ENCODE data around the gene TMEM150B. TPM values are rescaled to one million over a fixed set of nuclear protein-coding genes. Genes with fewer than 3 reads are reported as not detected.

TMEM150B gene
- total RNA-seq, 1 experiment from 2014 or later, result not detected

DNA sequence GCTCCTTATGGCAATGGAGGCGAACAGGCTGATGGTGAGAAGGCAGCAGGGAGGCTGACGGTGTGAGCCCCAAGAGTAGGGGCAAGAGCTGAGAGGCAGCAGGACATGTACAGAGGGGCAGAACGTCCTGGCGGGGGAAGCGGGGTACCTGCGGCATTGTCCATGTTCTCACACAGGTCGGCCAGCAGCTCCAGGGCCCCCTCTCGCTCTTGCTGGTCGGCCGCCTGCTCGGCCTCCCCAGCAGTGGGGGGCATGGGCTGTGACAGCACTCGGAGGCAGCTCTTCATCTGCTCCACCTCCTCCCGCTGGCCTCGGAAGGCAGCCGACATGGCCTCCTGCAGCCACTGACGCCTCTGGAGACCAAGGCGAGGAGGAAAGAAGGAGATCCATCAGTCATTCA is 47.6 kb downstream of the TMEM150B start:
- H3K9me3 ChIP-seq (ENCODE audit: control insufficient read depth in 1 of 2, insufficient read depth in 1 of 2, low read depth in 1 of 2, low read length in 2 of 2), result no peaks in the 10 kb centered on the region
- no peaks in the 10 kb centered on the region for H4K20me1 ChIP-seq (ENCODE audit: insufficient read depth)
- no peak overlapping the region for H3K27ac ChIP-seq (ENCODE audit: low read depth, low read length)
- H3K9ac ChIP-seq (ENCODE audit: low read length), result no peak overlapping the region
- peaks cover 11 to 18% of the 10 kb centered on the region in 2 experiments for H3K4me1 ChIP-seq (ENCODE audit: control insufficient read depth in 1 of 2, insufficient read depth in 2 of 2, low read length in 2 of 2)
- RAD21 ChIA-PET (ENCODE audit: low non-redundant PET in 1 of 2, low total read pairs in 2 of 2, uncharacterized antibody in 2 of 2, unreplicated experiment in 2 of 2), result no interaction called here
- H2AFZ ChIP-seq (ENCODE audit: low read depth, low read length, poor library complexity, severe bottlenecking), result no peak overlapping the region
- H3K79me2 ChIP-seq (ENCODE audit: insufficient read depth, low read length), result peaks cover 13% of the 10 kb centered on the region
- no peaks in the 10 kb centered on the region for H3K9me2 ChIP-seq (ENCODE audit: insufficient read depth)
- POLR2A ChIA-PET, result interaction anchor here (1.3 to 3.3 kb wide), 2 partner anchors 8 to 18 kb away, joined by 3 to 26 read pairs; partner anchors contain the start of gene PPP6R1
- H3K4me2 ChIP-seq (ENCODE audit: low read length), result no peak overlapping the region
- intact Hi-C loops (cut with micrococcal nuclease), result no loop called here
- no peak for DNase-seq (ENCODE audit: low read depth, low spot score)
- TF ChIP-seq EZH2phosphoT487 (IDR thresholded peaks at IDR 0.05; ENCODE audit: borderline replicate concordance) (no peak), RAD21 (IDR thresholded peaks at IDR 0.05; ENCODE audit: low read depth) (no peak), POLR2AphosphoS5 (IDR thresholded peaks at IDR 0.05; ENCODE audit: low read depth, low read length) (no peak), ELF1 (IDR thresholded peaks at IDR 0.05; ENCODE audit: borderline replicate concordance, low read depth) (no peak), JUND (IDR thresholded peaks at IDR 0.05) (no peak), EGR1 (IDR thresholded peaks at IDR 0.05; ENCODE audit: low read depth) (no peak)
- TF ChIP-seq, protein P1, sequence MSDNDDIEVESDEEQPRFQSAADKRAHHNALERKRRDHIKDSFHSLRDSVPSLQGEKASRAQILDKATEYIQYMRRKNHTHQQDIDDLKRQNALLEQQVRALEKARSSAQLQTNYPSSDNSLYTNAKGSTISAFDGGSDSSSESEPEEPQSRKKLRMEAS (IDR thresholded peaks at IDR 0.05), result no peak
- TF ChIP-seq, protein P2, sequence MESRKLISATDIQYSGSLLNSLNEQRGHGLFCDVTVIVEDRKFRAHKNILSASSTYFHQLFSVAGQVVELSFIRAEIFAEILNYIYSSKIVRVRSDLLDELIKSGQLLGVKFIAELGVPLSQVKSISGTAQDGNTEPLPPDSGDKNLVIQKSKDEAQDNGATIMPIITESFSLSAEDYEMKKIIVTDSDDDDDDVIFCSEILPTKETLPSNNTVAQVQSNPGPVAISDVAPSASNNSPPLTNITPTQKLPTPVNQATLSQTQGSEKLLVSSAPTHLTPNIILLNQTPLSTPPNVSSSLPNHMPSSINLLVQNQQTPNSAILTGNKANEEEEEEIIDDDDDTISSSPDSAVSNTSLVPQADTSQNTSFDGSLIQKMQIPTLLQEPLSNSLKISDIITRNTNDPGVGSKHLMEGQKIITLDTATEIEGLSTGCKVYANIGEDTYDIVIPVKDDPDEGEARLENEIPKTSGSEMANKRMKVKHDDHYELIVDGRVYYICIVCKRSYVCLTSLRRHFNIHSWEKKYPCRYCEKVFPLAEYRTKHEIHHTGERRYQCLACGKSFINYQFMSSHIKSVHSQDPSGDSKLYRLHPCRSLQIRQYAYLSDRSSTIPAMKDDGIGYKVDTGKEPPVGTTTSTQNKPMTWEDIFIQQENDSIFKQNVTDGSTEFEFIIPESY (IDR thresholded peaks at IDR 0.05; ENCODE audit: extremely low read depth, insufficient replicate concordance, low read length), result no peak
- TF ChIP-seq, protein P3, sequence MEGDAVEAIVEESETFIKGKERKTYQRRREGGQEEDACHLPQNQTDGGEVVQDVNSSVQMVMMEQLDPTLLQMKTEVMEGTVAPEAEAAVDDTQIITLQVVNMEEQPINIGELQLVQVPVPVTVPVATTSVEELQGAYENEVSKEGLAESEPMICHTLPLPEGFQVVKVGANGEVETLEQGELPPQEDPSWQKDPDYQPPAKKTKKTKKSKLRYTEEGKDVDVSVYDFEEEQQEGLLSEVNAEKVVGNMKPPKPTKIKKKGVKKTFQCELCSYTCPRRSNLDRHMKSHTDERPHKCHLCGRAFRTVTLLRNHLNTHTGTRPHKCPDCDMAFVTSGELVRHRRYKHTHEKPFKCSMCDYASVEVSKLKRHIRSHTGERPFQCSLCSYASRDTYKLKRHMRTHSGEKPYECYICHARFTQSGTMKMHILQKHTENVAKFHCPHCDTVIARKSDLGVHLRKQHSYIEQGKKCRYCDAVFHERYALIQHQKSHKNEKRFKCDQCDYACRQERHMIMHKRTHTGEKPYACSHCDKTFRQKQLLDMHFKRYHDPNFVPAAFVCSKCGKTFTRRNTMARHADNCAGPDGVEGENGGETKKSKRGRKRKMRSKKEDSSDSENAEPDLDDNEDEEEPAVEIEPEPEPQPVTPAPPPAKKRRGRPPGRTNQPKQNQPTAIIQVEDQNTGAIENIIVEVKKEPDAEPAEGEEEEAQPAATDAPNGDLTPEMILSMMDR (IDR thresholded peaks at IDR 0.05 in 2 of 3, conservative IDR thresholded peaks at IDR 0.05 in 1 of 3; ENCODE audit: borderline replicate concordance in 1 of 3, insufficient read depth in 1 of 3, low read depth in 2 of 3, low read length in 2 of 3), result no peak
- no peak overlapping the region for H3K4me3 ChIP-seq (replicated peaks in 1 of 2; ENCODE audit: low read depth in 1 of 2, low read length in 2 of 2)
- CTCF ChIA-PET, result no interaction called here
- peaks cover 7 to 21% of the 10 kb centered on the region in 2 experiments; a peak in 3 of 4 replicates for H3K36me3 ChIP-seq (ENCODE audit: control insufficient read depth in 1 of 2, insufficient read depth in 2 of 2, low read length in 2 of 2)
- no peaks in the 10 kb centered on the region for H3K27me3 ChIP-seq (ENCODE audit: insufficient read depth, low read length)
- no TSS peak for BruUV-seq (replicated peaks)
- ATAC-seq, result no peak

Data from HCT116 (cell line).